ENCODE data around the gene FAM53A.
"Not testable (repeated sequence)": the region's sequence is repeated elsewhere in the genome, so short reads cannot be mapped to it uniquely, and the experiment has no call there.

Gene FAM53A

DNA sequence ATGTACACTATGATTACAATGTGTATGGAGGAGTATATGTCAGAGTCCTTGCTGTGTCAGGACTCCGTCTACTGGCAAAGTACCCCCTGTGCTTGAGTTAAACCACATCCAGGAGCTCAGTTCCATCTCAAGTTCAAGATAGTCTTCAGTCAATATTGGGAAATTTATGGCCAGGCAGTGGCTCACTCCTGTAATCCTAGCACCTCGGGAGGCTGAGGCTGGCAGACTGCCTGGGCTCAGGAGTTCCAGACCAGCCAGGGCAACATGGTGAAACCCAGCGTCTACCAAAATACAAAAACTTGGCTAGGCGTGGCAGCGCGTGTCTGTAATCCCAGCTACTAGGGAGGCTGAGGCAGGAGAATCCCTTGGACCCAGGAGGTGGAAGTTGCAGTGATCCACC, 22.2 kb upstream of the FAM53A start:
- peak overlapping the region; percentile 15; the same call in 1 of the 2 replicates for H3K27ac ChIP-seq
- TF ChIP-seq, protein P1, sequence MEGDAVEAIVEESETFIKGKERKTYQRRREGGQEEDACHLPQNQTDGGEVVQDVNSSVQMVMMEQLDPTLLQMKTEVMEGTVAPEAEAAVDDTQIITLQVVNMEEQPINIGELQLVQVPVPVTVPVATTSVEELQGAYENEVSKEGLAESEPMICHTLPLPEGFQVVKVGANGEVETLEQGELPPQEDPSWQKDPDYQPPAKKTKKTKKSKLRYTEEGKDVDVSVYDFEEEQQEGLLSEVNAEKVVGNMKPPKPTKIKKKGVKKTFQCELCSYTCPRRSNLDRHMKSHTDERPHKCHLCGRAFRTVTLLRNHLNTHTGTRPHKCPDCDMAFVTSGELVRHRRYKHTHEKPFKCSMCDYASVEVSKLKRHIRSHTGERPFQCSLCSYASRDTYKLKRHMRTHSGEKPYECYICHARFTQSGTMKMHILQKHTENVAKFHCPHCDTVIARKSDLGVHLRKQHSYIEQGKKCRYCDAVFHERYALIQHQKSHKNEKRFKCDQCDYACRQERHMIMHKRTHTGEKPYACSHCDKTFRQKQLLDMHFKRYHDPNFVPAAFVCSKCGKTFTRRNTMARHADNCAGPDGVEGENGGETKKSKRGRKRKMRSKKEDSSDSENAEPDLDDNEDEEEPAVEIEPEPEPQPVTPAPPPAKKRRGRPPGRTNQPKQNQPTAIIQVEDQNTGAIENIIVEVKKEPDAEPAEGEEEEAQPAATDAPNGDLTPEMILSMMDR (IDR thresholded peaks at IDR 0.05): no peak
- no peak for TF ChIP-seq ZFX (IDR thresholded peaks at IDR 0.05; ENCODE audit: borderline replicate concordance)

DNA sequence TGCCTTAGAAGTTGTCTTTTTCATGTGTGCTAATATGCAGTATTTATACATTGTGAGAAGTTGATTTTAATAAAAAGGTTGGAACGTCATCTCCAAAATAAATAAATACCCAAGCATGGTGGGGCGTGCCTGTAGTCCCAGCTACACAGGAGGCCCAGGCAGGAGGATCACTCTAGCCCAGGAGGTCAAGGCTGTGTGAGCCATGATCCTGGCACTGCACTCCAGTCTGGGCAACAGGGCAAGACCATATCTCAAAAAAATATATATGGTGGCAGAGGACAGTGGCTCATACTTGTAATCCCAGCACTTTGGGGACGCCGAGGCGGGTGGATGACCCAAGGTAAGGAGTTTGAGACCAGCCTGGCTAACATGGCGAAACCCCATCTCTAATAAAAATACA, 21.6 kb upstream of the FAM53A start:
- H3K27ac ChIP-seq: peak overlapping the region; percentile 15; the same call in 1 of the 2 replicates
- TF ChIP-seq, protein P1 (IDR thresholded peaks at IDR 0.05): no peak
- no peak for TF ChIP-seq ZFX (IDR thresholded peaks at IDR 0.05; ENCODE audit: borderline replicate concordance)

DNA sequence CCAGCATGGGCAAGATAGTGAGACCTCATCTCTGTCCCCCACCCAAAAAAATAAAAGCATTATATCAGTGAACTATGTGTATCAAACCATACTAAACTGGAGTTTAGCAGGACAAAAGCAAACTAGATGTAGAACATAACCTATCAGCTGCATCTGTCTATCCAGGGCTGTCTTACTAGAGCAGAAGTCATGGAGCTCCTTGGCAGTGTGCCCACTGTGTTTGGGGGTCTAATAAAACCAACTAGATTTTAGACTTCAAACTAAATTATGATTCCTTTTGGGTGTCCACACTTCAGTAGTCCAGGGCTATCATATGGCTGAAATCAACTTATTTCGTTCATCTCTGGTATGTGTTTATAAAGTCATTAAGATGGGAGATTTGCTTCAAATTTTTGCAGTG, 19.8 kb upstream of the FAM53A start:
- H3K27ac ChIP-seq: no peak overlapping the region
- no peak for TF ChIP-seq ZFX (IDR thresholded peaks at IDR 0.05; ENCODE audit: borderline replicate concordance)
- TF ChIP-seq, protein P1 (IDR thresholded peaks at IDR 0.05): no peak

- H3K27ac ChIP-seq: not testable (repeated sequence)
These were observed 17.6 kb upstream of the FAM53A start for GRCh38 chr4:1701671-1702070.

DNA sequence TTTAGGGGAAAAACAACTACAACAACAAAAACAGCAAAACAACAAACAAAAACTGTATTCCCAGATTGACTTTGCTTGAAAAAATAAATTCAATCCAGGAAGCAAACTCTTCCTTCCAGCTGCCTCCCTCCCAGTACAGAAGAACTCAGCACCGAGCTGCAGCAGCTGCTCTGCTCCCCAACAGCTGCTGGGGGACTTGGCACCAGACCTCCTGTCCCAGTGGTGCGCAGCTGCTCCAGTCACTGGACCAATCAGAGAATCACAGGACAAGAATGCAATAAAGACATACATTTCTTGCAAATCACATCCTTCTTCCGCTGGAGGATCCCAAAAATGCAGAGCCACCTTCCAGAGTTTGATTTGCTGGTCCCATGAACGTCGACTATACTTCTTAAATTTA, 11.8 kb upstream of the FAM53A start:
- no peak for TF ChIP-seq ZFX (IDR thresholded peaks at IDR 0.05; ENCODE audit: borderline replicate concordance)
- H3K27ac ChIP-seq: peak overlapping the region; percentile 20; the same call in 1 of the 2 replicates

DNA sequence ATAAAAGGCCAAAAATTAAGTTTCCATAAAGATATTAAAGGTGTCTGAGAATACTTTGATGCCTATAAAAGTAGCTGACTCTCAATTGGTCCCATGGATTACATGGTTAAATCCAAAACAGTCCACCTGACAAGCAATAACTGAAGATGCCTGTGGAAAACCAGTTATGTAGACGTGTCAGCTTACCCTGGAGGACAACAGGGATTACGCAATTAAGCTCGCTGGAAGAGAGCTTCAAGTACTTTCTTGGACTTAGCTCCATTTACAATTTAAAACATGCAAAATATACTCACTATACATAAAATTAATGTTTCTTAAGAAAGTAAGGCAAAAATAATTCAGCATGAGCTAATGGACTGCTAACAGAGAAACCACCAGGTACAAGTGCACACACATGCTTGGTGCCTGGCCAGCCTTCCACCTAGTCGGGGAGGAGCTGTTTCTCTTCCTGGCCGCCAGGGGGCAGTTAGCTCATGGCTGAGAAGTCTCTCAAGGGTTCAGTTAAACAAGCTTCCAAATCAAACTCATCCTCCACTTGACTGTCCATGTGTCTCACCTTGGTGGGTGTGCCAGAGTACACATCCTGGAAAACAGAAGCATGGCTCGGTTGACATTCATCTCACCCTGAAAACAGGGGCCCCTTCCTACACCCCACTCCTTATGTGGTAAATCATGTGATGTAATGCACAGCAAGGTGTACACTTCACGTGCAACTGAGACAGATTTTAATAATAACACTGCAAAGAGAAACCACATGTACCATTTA, 9.2 kb upstream of the FAM53A start:
- TF ChIP-seq ZFX (IDR thresholded peaks at IDR 0.05; ENCODE audit: borderline replicate concordance): no peak
- TF ChIP-seq, protein P1 (IDR thresholded peaks at IDR 0.05): peak; percentile 96
- H3K27ac ChIP-seq: peak overlapping the region; percentile 46

- no peak overlapping the region for H3K27ac ChIP-seq
- no peak for TF ChIP-seq ZFX (IDR thresholded peaks at IDR 0.05; ENCODE audit: borderline replicate concordance)
- TF ChIP-seq, protein P1 (IDR thresholded peaks at IDR 0.05): no peak
These were observed 7.7 kb upstream of the FAM53A start for GRCh38 chr4:1691737-1692373.

GRCh38 chr4:1690698-1691097, 6.6 kb upstream of the FAM53A start:
- 0 out of 2 replicates have a peak overlapping the region, but pooled peaks have one; percentile 13 for H3K27ac ChIP-seq
- TF ChIP-seq, protein P1 (IDR thresholded peaks at IDR 0.05): no peak
- TF ChIP-seq ZFX (IDR thresholded peaks at IDR 0.05; ENCODE audit: borderline replicate concordance): no peak
